Measurements from ENCODE around the gene PKD1.
A peak's percentile ranks its signal among the peaks of the same experiment; 100 is the strongest.

Gene PKD1

DNA sequence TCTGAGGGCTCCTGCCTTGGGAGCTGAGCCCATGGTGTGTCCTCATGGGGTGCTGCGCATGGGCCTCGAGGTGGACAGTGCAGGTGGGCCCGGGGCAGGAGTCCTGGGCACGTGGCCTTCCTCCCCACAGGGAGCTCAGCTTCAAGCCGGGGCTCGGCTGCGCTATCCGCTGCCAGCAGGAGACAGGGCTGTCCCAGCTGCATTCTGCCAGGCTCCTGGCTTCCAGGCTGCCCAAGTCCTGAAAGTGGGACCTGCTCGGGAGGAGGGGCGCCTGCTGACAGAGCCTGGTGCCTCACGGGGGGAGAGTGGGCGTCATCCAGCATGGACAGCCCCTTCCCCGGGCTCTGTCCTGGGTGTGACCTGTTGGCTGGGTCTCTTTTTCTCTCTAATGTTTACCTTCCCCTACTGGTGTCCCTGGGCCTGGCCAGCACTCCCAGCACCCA is 27.0 kb upstream of the PKD1 start:
- no peak overlapping the region for H3K4me3 ChIP-seq (ENCODE audit: control insufficient read depth, low read depth, low read length)
- TF ChIP-seq, protein P1, sequence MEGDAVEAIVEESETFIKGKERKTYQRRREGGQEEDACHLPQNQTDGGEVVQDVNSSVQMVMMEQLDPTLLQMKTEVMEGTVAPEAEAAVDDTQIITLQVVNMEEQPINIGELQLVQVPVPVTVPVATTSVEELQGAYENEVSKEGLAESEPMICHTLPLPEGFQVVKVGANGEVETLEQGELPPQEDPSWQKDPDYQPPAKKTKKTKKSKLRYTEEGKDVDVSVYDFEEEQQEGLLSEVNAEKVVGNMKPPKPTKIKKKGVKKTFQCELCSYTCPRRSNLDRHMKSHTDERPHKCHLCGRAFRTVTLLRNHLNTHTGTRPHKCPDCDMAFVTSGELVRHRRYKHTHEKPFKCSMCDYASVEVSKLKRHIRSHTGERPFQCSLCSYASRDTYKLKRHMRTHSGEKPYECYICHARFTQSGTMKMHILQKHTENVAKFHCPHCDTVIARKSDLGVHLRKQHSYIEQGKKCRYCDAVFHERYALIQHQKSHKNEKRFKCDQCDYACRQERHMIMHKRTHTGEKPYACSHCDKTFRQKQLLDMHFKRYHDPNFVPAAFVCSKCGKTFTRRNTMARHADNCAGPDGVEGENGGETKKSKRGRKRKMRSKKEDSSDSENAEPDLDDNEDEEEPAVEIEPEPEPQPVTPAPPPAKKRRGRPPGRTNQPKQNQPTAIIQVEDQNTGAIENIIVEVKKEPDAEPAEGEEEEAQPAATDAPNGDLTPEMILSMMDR (IDR thresholded peaks at IDR 0.05; ENCODE audit: control insufficient read depth, insufficient read depth, low read depth, low read length, missing control alignments) = no peak
- no peak for DNase-seq (ENCODE audit: low read depth)

DNA sequence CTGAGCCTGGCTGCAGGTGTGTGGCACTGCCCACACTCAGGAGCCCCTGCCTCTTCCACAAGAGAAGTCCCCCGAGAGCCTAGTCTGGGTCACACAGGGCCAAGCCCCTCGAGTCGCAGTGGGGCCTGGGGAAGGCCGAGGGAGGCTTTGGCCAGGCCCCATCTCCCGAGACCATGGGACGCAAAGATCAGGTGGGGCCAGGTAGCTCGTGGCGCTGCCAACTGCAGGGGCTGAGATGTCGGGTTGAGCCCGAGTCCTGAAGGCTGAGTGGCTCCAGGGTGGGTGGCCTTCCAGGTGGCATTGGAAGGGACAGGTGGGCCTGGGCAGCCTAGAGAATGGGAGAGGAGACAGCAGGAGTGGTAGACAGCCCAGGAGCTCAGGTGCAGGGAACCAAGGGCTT is 26.2 kb upstream of the PKD1 start:
- TF ChIP-seq, protein P1 (IDR thresholded peaks at IDR 0.05; ENCODE audit: control insufficient read depth, insufficient read depth, low read depth, low read length, missing control alignments) = no peak
- no peak for DNase-seq (ENCODE audit: low read depth)
- no peak overlapping the region for H3K4me3 ChIP-seq (ENCODE audit: control insufficient read depth, low read depth, low read length)

DNA sequence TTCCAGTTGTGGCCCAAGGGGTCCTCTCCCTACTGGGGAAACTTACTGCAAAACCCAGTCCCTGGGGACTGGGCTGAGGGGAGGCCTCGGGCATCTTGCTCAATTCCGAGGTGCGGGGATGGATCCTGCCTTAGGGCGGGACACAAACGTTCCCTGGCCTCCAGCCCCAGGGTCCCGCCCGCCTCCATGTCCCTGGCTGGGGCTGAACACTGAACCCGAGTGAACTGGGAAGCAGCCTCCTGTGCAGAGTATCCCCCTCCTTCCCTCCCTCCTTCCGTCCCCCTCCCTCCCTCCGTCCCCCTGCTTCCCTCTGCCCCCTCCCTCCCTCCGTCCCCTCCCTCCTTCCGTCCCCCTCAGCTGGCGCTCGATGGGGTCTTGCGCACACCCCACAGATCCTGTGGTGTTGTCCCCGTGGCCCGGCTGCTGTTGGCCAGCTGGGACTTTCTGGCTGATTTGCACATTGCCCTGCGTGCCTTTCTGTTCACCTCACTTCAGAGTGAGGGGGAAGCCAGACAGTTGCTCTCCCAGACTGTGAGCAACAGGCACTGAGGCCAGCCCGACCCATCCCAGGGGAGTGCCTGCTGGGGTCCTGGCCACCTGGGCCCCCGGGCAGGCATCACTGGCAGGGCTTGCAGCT is 25.3 kb upstream of the PKD1 start:
- no peak overlapping the region for H3K4me3 ChIP-seq (ENCODE audit: control insufficient read depth, low read depth, low read length)
- no peak for DNase-seq (ENCODE audit: low read depth)
- TF ChIP-seq, protein P1 (IDR thresholded peaks at IDR 0.05; ENCODE audit: control insufficient read depth, insufficient read depth, low read depth, low read length, missing control alignments) = no peak

DNA sequence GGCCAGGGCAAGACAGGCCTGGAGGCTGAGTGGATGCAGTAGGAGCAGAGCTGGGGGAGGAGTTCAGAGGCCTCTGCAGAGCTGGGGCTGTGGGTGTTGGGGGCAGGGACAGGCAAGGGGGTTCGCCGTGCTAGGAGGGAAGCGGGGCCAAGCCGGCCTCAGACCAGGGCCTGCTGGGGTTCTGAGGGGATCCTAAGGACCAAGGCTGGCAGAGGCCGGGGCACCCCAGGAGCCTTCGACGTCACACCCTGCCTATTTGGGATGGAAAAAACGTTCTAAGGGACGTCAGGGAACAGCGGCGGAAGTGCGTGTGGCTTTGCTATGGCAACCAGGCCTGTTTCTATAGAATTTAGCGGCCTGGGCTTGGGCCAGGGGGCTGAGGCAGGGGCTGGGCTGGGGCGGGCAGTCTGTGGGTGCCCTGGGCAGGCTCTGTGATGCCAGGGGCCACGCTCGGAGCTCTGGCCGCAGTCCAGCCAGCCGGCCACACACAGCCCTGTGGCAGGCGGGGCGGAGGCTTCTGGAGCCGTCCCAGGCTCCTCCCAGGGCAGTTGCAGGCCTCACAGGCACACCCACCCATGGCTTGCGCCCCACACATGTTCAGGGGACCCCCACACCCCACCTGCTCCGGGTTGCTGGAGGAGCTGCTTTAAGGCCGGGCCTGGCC is 23.6 kb upstream of the PKD1 start:
- TF ChIP-seq, protein P1 (IDR thresholded peaks at IDR 0.05; ENCODE audit: control insufficient read depth, insufficient read depth, low read depth, low read length, missing control alignments) = no peak
- H3K4me3 ChIP-seq (ENCODE audit: control insufficient read depth, low read depth, low read length) = no peak overlapping the region

DNA sequence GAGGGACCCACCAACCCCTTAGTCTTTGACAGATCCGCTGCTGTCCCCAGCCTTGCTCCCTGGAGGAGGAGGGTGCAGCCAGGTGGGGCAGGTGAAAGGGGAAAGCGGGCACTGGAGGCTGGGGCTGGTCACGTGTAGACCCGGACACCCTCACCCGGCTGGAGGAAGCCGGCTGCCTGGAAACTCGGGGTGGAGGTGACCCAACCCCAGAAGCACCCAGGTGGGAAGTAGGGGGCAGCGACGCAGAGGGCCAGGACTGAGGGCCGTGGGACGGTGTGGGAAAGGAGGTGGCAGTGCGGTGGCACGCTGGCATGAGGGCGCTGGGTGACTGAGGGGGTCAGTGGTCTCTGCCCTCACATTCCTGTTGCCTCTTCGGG is 22.6 kb upstream of the PKD1 start:
- H3K4me3 ChIP-seq (ENCODE audit: control insufficient read depth, low read depth, low read length) = no peak overlapping the region
- no peak for DNase-seq (ENCODE audit: low read depth)

More for the DNA sequence above, 23.6 kb upstream of the PKD1 start:
- no peak for DNase-seq (ENCODE audit: low read depth)

DNA sequence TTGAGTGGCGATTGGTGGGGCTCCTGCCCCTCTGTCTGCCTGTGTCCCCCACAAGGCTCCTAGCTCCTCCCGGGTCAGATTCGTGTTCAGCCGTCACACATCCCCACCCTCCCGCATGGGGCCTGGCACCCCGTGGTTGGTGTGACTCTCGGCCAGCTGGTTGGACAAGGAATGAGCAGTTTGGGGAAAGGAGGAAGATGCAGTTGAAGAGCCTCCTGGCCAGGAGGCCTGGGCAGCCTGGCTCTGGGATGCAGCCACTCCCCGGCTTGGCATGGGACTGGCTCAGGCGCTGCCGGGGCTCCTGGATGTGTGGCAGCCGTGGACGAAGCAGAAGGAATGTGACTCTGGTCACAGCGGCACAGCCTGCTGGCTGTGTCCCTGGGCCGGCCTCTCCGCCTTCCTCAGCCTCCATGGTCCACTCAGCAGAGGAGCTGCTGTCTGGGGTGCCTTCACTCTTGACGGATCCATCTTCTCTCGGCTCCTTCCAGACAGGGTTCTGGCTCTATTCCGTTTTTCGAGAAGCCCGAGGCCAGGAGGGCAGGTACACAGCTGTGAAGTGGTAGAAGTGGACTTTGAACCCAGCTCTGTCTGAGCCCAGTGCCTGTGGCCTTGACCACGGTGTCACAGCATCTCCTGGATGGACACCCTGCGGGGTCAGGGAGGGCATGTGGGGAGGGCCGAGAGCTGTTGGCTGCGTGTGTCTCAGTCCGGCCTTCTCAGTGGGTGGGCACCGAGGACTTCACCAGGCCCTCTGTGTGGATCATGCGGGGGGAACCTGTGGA is 22.0 kb upstream of the PKD1 start:
- no peak for DNase-seq (ENCODE audit: low read depth)
- H3K4me3 ChIP-seq (ENCODE audit: control insufficient read depth, low read depth, low read length) = peak overlapping the region; percentile 87; the same call in 1 of the 2 replicates
- TF ChIP-seq, protein P1 (IDR thresholded peaks at IDR 0.05; ENCODE audit: control insufficient read depth, insufficient read depth, low read depth, low read length, missing control alignments) = no peak

More for the DNA sequence above, 22.6 kb upstream of the PKD1 start:
- TF ChIP-seq, protein P1 (IDR thresholded peaks at IDR 0.05; ENCODE audit: control insufficient read depth, insufficient read depth, low read depth, low read length, missing control alignments) = no peak

Data from AG09309 (cell line).